K562 (cell line): ENCODE data around the gene AIF1L. TPM values are rescaled to one million over a fixed set of nuclear protein-coding genes. Genes with fewer than 3 reads are reported as not detected.

Source experiments
- BCOR ChIP-seq: fragments of 450-650 bp; IDR thresholded peaks from 2 replicates; pipeline ENCODE4 v1.6.1; 2016
- FOXA1 ChIP-seq: fragments of 450-650 bp; IDR thresholded peaks from 2 replicates; pipeline ENCODE4 v1.6.1; 2016; ENCODE audit warnings: mild to moderate bottlenecking, borderline replicate concordance
- GTF3C2 ChIP-seq: IDR thresholded peaks from 3 replicates; pipeline ENCODE4 v1.6.1; 2011; ENCODE audit warnings: borderline replicate concordance, mild to moderate bottlenecking, moderate library complexity; ENCODE audit not compliant: insufficient read length; ENCODE audit errors: extremely low read depth
- RERE ChIP-seq: sonication (generic); formaldehyde crosslinking; IDR thresholded peaks from 2 replicates; pipeline ENCODE4 v1.8.0; 2023; ENCODE audit warnings: missing genetic modification reagents, mild to moderate bottlenecking, borderline replicate concordance
- SETDB1 ChIP-seq: IDR thresholded peaks from one replicate; pipeline ENCODE4 v1.6.1; 2012; ENCODE audit warnings: low read length, control low read depth, inconsistent platforms
- SREBF1 ChIP-seq: fragments of 150-350 bp; IDR thresholded peaks from 2 replicates; pipeline ENCODE4 v1.6.1; 2014; ENCODE audit warnings: antibody characterized with exemption, low read depth, low read length, borderline replicate concordance
- U2AF1 ChIP-seq: fragments of 200-400 bp; formaldehyde crosslinking; optimal IDR thresholded peaks from 2 replicates; pipeline ENCODE3; 2017; ENCODE audit warnings: mild to moderate bottlenecking, low read depth, low read length, moderate library complexity
- ZKSCAN1 ChIP-seq: fragments of 150-350 bp; IDR thresholded peaks from 2 replicates; pipeline ENCODE4 v1.6.1; 2016; ENCODE audit warnings: low read depth, low read length
- ZNF561 ChIP-seq: fragments of 450-650 bp; formaldehyde crosslinking; conservative IDR thresholded peaks from 2 replicates; pipeline ENCODE4 v1.4.0; 2020; ENCODE audit warnings: mild to moderate bottlenecking, moderate library complexity
- ZNF830 ChIP-seq: fragments of 250-450 bp; sonication (Bioruptor Pico); IDR thresholded peaks from 2 replicates; pipeline ENCODE4 v1.5.0; 2021; ENCODE audit warnings: mild to moderate bottlenecking
- polyA plus RNA-seq, 8 experiments: library from polyadenylated mRNA; depleted of rRNA in 4 of 8; stranded (reverse) in 5 of 8; unstranded in 3 of 8; fragments of >200 nt; fragmentation: Nextera tagmentation in 2 of 8; fragmentation: Illumina TruSeq in 1 of 8; extraction: Ambion mirVana in 2 of 8; extraction: Trizol in 1 of 8; gene quantifications; 2 replicates each; pipeline versions ENCODE4 v1.2.1 to v1.2.3, GENCODE V29; 2011 to 2014; ENCODE audit warnings: inconsistent platforms in 1 of 8, missing spikeins in 1 of 8
- total RNA-seq, 7 experiments: library from RNA; depleted of rRNA in 6 of 7; stranded (reverse); fragments of >200 nt in 6 of 7; fragmentation: Illumina TruSeq in 2 of 7; extraction: Trizol in 2 of 7; gene quantifications; 2 replicates each; pipeline versions ENCODE4 v1.2.1 to v1.2.3, GENCODE V29; 2011 to 2021; ENCODE audit warnings: low replicate concordance in 1 of 7
- TF ChIP-seq, protein P1 (sequence below): sonication (generic); formaldehyde crosslinking; IDR thresholded peaks from 2 replicates; pipeline ENCODE4 v1.8.1; 2023; ENCODE audit warnings: mild to moderate bottlenecking, missing genetic modification reagents

The AIF1L gene
- total and polyA plus RNA-seq, 9 of the 15 experiments (the other 6 are each of a cell fraction or from before 2014, with no cell fraction given): 0.34 to 9.1 (median 1.3) TPM

DNA sequence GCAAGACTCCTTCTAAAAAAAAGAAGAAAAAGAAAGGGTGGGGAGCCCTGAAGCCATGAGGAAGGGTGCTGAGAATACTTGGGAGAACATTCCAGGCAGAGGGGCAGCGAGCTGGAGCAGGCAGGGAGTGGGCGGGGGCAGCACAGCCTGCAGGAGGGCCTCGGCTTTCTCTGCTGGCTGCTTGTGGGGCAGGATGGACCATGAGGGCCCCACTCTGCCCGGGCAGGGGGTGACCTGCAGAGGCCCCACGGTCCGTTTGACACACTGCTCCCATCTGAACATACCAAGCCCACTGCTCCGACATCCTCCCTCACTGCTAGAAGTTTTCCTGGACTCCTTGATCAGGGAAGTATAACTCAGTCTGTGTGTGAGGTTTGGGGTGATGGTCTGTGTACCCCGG, 17.3 kb downstream of the AIF1L start (continued):
- TF ChIP-seq, protein P1, sequence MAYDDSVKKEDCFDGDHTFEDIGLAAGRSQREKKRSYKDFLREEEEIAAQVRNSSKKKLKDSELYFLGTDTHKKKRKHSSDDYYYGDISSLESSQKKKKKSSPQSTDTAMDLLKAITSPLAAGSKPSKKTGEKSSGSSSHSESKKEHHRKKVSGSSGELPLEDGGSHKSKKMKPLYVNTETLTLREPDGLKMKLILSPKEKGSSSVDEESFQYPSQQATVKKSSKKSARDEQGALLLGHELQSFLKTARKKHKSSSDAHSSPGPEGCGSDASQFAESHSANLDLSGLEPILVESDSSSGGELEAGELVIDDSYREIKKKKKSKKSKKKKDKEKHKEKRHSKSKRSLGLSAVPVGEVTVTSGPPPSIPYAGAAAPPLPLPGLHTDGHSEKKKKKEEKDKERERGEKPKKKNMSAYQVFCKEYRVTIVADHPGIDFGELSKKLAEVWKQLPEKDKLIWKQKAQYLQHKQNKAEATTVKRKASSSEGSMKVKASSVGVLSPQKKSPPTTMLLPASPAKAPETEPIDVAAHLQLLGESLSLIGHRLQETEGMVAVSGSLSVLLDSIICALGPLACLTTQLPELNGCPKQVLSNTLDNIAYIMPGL: no peak
- TF ChIP-seq GTF3C2: no peak
- TF ChIP-seq RERE: no peak
- TF ChIP-seq ZNF561 (CRISPR knock-in tag): no peak
- TF ChIP-seq ZKSCAN1: no peak
- no peak for TF ChIP-seq FOXA1
- no peak for TF ChIP-seq BCOR
- no peak for TF ChIP-seq U2AF1
- TF ChIP-seq ZNF830 (CRISPR knock-in tag): no peak
- TF ChIP-seq SREBF1: no peak
- no peak for TF ChIP-seq SETDB1
